GM18498 (cell line): ENCODE results near the gene BARHL2.

Experiments
- ATAC-seq: cut with Tn5 transposase; IDR thresholded peaks from one replicate; pipeline ENCODE4 v1.9.1; 2021; ENCODE audit warnings: mild to moderate bottlenecking, moderate library complexity; ENCODE audit not compliant: unreplicated experiment

Gene BARHL2

DNA sequence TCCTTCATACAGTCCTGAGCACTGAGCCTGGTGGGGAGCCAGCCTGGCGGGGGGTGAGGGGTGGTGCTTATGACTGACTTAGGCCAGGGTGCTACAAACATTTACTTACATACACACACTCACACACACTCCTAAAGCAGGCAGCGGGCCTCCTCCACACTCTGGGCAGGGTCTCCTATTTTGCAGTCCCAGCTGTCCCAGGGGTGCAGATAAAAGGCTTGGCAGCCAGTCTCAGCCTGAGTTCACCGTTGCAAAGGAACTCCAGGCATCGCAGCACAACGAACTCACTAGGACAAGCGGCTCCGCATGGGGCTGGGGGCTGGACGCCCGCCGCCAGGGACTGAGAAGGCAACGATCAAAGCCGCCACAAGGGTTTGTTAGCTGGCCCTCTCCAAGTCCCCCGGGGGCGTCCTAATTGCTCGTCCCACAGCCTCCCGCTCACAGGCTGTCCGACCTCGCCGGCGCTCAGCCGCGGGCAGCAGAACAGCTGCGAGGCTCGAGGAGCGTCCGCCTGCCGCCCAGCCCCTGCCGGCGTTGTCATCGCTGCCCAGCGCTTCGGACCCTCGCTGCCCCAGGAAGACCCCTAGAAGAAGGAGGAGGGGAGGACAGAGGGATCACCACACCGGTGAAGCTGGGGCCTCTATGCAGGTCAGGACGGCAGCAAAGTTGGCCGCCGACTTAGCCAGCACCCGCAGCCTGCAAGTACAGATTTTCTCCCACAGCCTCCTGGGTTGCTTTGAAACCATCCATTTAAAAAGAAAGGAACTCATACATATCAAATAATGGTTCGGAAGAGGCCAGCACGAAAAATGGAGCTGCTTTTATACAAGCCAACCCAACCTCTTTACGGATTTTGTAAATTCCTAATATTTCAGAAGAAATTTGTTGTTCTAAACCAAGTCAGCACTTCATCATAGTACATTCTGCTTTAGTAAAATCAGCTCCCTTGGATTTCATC, 6.2 kb downstream of the BARHL2 start:
- ATAC-seq, result no peak

DNA sequence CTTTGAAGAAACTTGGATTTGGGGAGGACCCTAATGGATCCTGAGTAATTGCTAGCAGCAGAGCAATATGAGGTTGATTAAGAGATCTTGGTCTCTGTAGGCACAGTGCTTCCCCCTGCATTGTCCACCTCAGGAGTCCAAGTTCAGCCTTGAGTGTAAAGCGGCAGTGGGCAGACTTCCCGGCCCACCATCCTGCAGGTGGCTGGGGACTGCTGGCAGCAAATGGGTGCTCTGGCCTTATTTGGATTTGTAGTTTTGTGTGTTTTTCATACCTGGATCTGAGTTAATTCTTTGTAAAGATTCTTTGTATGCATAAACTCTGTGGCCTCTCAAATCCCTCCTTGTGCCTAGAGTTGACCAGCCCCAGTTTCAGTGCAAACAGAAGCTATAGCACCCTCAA, 7.6 kb downstream of the BARHL2 start:
- no peak for ATAC-seq

DNA sequence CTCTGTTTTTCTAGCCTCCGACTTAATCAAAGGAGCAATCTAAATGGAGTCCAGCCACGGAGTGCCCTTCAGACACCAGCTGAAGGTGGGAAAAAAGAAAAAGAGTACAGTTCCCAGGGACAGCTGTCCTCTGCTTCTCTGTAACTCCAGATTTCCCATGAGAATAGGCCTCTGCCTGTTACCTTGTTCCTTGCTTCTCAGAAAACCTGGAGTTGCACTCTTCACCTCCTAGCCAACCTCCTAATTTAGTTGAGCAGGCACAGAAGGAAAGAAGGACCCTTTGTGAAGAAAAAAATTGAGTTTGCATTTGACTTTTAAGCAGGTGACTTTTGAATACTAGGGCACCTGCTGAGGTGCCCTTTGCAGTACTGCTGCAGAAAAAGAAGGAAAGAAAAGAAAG, 8.3 kb downstream of the BARHL2 start:
- no peak for ATAC-seq

DNA sequence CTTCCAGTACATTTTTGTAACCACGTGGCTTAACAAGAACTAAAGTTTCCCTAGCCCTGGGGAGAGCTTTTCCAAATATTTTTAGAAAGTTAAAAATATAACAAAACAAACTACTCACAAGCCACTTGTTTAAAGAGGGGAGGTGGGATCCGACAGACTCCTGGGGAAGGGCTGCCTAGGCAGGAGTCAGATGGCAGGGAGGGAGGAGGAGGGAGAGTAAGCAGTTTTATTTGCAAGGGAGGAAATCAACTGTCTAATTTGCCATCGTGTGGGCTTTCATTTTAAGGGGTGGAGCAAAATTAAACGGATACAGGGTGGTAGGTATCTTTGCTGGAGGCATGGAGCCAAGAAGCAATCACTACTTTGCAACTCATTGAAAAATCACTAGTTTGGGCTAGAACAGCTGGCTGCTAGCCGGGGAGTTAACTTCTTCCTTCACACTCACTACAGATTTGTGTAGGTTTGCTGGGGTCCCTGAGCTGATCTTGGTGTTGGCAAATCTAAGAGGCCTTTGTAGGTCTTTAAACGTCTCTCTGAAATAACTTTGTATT, 8.8 kb downstream of the BARHL2 start:
- no peak for ATAC-seq

DNA sequence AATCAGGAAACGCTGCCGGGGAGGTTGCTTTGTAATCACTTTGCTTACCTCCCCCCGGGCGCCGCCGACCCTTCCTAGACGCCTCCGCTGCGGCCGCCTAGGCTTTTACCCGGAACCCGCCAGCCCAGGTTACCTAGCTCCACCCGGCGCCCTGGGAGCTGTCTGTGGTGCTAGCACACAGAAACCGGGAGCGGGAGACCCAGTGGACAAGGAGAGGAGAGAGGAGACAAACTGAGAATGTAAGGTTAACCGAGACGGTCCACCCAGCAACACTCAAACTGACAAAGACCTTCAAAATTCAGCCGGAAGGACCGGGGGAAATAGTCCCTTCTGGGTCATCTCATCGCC, 9.8 kb downstream of the BARHL2 start:
- ATAC-seq, result no peak

DNA sequence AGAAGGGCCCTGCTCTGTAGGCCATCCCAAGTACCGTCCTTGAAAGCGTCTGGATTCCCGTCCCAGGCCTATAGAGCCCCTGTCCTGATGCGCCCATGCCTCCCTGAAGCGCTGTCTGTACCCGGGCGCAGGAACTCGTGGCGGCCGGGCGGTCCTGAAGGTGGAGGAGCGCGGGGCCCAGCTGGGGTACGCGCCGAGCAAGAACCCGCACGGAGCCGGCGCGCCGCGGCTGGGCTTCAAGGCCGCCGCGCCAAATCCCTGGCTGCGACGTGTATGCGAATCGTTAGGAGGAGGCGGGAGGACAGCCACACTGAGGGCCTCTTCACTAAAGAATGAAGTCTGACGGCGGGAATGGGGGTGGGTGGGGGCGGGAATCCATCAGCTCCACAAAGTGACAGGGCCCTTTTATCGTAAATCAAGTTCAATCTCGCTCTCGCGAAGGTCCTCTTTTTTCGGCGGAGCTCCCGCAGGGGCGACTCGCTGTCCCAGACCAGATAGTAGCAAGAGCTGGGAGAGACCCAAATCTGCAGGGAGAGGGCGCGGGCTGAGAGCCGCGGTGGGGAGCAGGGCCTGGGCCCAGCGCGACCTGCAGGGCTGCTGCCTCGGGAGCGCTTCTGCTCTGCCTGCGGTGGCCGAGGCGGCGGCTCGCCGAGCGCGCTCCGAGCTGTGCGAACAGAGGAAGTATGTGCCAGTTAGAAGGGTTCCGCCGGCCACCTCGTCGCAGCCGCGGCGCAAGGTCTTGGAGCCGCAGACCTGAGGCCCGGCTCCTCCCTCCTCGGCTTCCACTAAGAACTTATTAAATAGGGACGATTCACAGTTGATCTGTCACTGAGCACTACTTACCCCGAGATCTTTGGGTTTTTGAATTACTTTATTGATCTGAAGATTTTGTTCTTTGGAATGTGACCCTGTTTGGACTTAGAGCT, 10.4 kb downstream of the BARHL2 start:
- no peak for ATAC-seq

DNA sequence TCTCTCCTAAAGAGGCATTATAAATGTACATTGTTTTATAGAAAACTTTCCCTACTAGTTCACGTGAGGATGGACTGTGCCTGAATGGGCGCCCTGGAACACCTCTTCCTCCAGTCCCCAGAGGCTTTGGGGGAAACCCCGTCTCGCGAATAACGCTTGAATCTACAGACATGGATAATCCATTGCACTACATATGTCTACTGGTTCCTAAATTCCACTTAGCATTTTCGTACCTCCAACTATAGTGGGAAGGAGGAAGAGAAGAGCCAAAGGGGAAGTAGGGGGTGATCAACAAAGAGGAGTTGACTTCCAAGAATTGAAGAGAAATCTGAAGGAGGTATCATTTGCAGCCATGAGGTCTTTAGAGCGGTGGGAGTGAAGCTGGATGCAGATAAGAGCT, 11.1 kb downstream of the BARHL2 start:
- no peak for ATAC-seq

DNA sequence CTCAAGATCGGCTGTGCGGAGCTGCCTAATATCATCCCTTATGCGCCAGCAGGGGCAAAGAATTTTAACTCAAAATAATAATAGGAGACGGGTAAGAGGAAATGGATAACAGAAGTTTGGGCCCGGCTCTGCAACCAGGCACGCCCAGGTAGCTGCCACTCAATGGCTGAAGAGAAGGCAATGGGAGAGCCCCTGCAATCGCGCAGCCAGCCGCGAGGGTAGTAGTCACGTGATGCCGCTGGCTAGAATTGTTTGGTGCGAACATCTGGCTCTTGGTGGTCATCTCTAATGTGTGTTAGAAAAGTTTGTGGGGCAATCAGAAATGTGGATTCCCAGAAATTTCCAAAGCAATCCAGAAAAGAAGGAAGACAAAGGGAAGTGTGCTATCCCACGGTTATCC, 12.3 kb downstream of the BARHL2 start:
- ATAC-seq, result no peak

DNA sequence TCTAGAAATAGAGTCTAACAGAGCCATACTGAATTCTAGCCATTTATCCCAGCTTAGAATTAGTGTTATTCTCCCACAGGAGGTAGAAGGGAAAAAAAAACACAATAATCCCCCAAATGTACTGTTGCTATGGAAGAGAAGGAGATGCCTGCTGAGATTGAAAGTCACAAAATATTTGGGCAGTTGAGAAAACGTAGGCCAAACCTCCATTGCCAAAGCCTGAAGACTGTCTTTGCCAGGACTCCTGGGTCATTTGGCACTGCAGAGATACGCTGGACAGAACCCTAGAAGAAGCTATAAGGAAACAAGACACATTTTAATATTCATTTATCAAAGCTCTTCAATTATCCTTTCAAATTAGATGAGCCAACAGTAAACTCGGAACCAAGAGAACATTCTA, 22.3 kb downstream of the BARHL2 start:
- ATAC-seq, result no peak

DNA sequence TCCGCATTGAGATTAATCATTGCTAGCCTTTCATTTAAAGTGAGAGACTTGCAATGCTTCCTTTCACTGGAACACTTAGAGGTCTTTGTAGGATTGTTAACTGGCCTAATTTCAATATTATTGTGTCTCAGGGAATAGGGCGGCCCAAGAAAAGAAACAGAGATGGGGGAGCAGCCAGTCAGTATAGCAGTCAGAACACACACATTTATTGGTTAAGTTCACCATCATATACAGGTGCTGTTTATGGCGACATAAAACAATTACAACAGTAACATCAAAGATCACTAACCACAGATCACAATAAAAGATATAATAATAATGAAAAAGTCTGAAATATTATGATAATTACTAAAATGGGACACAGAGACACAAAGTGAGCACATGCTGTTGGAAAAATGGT, 29.4 kb downstream of the BARHL2 start:
- no peak for ATAC-seq

DNA sequence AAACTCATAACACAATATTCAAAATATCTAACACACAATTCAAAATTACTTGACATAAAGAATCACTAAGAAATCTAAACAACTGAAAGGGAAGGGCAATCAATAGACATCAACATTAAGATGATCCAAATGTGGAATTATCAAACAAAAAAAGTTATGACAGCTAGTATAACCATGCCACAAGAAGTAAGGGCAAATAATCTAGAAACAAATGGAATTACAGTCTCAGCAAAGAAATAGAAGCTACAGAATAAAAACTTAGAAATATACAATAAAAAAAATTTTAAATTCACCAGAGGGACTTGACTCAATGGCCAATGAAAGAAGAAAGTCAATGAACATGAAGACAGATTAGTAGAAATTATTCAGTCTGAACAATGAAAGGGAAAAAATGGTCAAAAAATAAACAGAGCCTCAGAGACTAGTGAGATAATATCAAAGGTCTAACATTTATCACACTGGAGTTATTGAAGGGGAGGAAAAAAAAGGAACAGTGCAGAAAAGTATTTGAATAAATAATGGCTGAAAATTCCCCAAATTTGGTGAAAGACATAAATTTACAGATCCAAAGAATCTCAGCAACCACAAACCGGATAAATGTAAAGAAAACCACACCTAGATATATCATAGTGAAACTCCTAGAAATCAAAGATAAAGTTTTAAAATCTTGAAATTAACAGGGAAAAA, 41.8 kb downstream of the BARHL2 start:
- no peak for ATAC-seq

DNA sequence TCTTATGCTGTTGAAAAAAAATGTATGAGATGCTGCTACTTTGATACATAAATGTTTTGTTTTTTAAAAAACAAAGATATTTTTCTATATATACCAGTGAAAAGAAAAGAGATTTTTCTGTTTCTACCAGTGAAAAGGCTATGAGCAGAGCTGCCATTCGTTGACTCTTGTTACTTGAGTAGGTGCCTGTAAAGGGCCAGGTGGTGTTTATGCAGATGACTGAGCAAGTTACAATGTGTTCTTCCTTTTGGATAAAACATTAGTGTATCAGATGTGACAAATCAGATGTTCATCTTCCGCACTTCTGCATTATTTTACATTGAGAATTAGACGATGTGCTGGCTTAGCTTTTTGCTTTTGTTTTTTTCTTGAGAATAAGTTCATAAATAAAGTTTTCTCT, 45.4 kb downstream of the BARHL2 start:
- no peak for ATAC-seq

DNA sequence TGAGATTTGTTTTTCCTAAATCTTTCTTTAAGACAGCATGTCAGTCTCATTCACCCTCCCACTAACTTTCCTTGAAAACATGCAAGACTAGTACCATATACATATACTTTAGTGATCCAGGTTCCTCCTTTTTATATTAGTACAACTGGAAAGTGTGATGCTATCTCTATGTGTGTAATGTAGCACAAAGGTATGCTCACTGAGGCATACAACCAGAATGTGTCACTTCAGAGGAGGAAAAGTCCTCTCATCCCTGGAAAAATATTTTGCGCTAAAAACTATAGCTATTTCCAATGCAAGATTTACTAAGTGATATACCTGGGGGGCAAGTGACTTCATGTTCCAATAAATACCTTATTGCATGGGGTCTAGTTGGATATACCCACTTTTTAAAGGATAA, 45.9 kb downstream of the BARHL2 start:
- no peak for ATAC-seq
